ENCODE data around the gene CCT8.

- TF ChIP-seq, protein P1, sequence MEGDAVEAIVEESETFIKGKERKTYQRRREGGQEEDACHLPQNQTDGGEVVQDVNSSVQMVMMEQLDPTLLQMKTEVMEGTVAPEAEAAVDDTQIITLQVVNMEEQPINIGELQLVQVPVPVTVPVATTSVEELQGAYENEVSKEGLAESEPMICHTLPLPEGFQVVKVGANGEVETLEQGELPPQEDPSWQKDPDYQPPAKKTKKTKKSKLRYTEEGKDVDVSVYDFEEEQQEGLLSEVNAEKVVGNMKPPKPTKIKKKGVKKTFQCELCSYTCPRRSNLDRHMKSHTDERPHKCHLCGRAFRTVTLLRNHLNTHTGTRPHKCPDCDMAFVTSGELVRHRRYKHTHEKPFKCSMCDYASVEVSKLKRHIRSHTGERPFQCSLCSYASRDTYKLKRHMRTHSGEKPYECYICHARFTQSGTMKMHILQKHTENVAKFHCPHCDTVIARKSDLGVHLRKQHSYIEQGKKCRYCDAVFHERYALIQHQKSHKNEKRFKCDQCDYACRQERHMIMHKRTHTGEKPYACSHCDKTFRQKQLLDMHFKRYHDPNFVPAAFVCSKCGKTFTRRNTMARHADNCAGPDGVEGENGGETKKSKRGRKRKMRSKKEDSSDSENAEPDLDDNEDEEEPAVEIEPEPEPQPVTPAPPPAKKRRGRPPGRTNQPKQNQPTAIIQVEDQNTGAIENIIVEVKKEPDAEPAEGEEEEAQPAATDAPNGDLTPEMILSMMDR (conservative IDR thresholded peaks at IDR 0.05) = no peak
- no peak for TF ChIP-seq ZFX (IDR thresholded peaks at IDR 0.05)
Measured at GRCh38 chr21:29053656-29054055, 19.8 kb downstream of the CCT8 start.

Data from C4-2B (cell line).